GM18519 (cell line): ENCODE results near the gene ANKRD12.
A peak's percentile ranks its signal among the peaks of the same experiment; 100 is the strongest.
"Not testable (repeated sequence)": the region's sequence is repeated elsewhere in the genome, so short reads cannot be mapped to it uniquely, and the experiment has no call there.

Experiments
- ATAC-seq: cut with Tn5 transposase; IDR thresholded peaks from one replicate; pipeline ENCODE4 v1.9.1; 2021; ENCODE audit warnings: mild to moderate bottlenecking, moderate library complexity; ENCODE audit not compliant: unreplicated experiment, low FRiP score

ANKRD12 gene

GRCh38 chr18:9136315-9137155, at the start of gene ANKRD12:
ANKRD12 (plus strand) TSS chr18:9136781; CDS start chr18:9182433, 45,652 bp downstream.
- peak; percentile 71 for ATAC-seq

GRCh38 chr18:9087144-9087543, 49.4 kb upstream of the ANKRD12 start:
- no peak for ATAC-seq

- no peak for ATAC-seq
Measured at GRCh38 chr18:9088252-9088651, 48.3 kb upstream of the ANKRD12 start.

- not testable (repeated sequence) for ATAC-seq
Measured at GRCh38 chr18:9088727-9089126, 47.9 kb upstream of the ANKRD12 start.

GRCh38 chr18:9090578-9090977, 46.0 kb upstream of the ANKRD12 start:
- no peak for ATAC-seq

- ATAC-seq = no peak
Measured at GRCh38 chr18:9091066-9091476, 45.5 kb upstream of the ANKRD12 start.

- ATAC-seq = no peak
Measured at GRCh38 chr18:9092665-9093064, 43.9 kb upstream of the ANKRD12 start.

- ATAC-seq = not testable (repeated sequence)
Measured at GRCh38 chr18:9093109-9093508, 43.5 kb upstream of the ANKRD12 start.

GRCh38 chr18:9094307-9095226, 42.0 kb upstream of the ANKRD12 start:
- no peak for ATAC-seq

GRCh38 chr18:9095297-9096006, 41.1 kb upstream of the ANKRD12 start:
- ATAC-seq = peak; percentile 73

- no peak for ATAC-seq
Measured at GRCh38 chr18:9096007-9096371, 40.6 kb upstream of the ANKRD12 start.

GRCh38 chr18:9096685-9097084, 39.9 kb upstream of the ANKRD12 start:
- ATAC-seq = no peak

GRCh38 chr18:9097349-9097748, 39.2 kb upstream of the ANKRD12 start:
- no peak for ATAC-seq

GRCh38 chr18:9100796-9101195, 35.8 kb upstream of the ANKRD12 start:
- no peak for ATAC-seq

- peak; percentile 2 for ATAC-seq
Measured at GRCh38 chr18:9101730-9102507, 34.7 kb upstream of the ANKRD12 start.

- ATAC-seq = peak; percentile 87
Measured at GRCh38 chr18:9102508-9103375, 33.8 kb upstream of the ANKRD12 start, which contains the start of gene NDUFV2. NDUFV2 (plus strand) TSS chr18:9102699; CDS start chr18:9102744, 45 bp downstream.

- no peak for ATAC-seq
Measured at GRCh38 chr18:9103376-9103873, 33.2 kb upstream of the ANKRD12 start.

- ATAC-seq = no peak
Measured at GRCh38 chr18:9104244-9104901, 32.2 kb upstream of the ANKRD12 start.
